DOHH2 (cell line): Measurements from ENCODE around the gene FAM25C.
"Not testable (repeated sequence)": the region's sequence is repeated elsewhere in the genome, so short reads cannot be mapped to it uniquely, and the experiment has no call there.

Experiments used
- H3F3A ChIP-seq: fragments of 200-600 bp; sonication (generic), shearing (Covaris generic); 2 replicates; pipeline ENCODE4 v1.6.0; 2016; ENCODE audit warnings: antibody characterized with exemption, mild to moderate bottlenecking; ENCODE audit not compliant: control insufficient read depth, insufficient read depth
- H3K27ac ChIP-seq: fragments of 200-600 bp; sonication (generic); 2 replicates; pipeline ENCODE4 v1.5.1; 2014; ENCODE audit warnings: low read depth, mild to moderate bottlenecking, low read length, moderate library complexity
- H3K27me3 ChIP-seq: fragments of 200-600 bp; sonication (generic); 2 replicates; pipeline ENCODE4 v1.6.1; 2014; ENCODE audit warnings: mild to moderate bottlenecking, low read length, mixed read lengths; ENCODE audit not compliant: control insufficient read depth
- H3K36me3 ChIP-seq: fragments of 200-600 bp; sonication (generic); 2 replicates; pipeline ENCODE4 v1.6.1; 2014; ENCODE audit warnings: mild to moderate bottlenecking, low read length, moderate library complexity, mixed read lengths; ENCODE audit not compliant: control insufficient read depth
- H3K4me1 ChIP-seq: fragments of 200-600 bp; sonication (generic); 2 replicates; pipeline ENCODE4 v1.6.1; 2014; ENCODE audit warnings: mild to moderate bottlenecking, low read length, mixed read lengths; ENCODE audit not compliant: control insufficient read depth
- H3K4me2 ChIP-seq: fragments of 200-600 bp; sonication (generic); 2 replicates; pipeline ENCODE4 v1.6.0; 2014; ENCODE audit warnings: mild to moderate bottlenecking, low read length, moderate library complexity
- H3K4me3 ChIP-seq: fragments of 200-600 bp; sonication (generic); 2 replicates; pipeline ENCODE4 v1.5.1; 2014; ENCODE audit warnings: mild to moderate bottlenecking, low read length, mixed read lengths
- H3K79me2 ChIP-seq: fragments of 200-600 bp; sonication (generic); 2 replicates; pipeline ENCODE4 v1.6.1; 2014; ENCODE audit warnings: mild to moderate bottlenecking, low read length, mixed read lengths; ENCODE audit not compliant: control insufficient read depth
- H3K9me2 ChIP-seq: fragments of 200-600 bp; sonication (generic); replicated peaks from 2 replicates; pipeline ENCODE4 v1.6.1; 2014; ENCODE audit warnings: mild to moderate bottlenecking, low read length, mixed read lengths; ENCODE audit not compliant: control insufficient read depth
- H3K9me3 ChIP-seq: fragments of 200-600 bp; sonication (generic); 2 replicates; pipeline ENCODE4 v1.6.1; 2014; ENCODE audit warnings: antibody characterized with exemption, low read length, mixed read lengths; ENCODE audit not compliant: control insufficient read depth, insufficient read depth
- H4K20me1 ChIP-seq: fragments of 200-600 bp; sonication (generic); 2 replicates; pipeline ENCODE4 v1.6.0; 2014; ENCODE audit warnings: low read depth, mild to moderate bottlenecking, antibody characterized with exemption, low read length, moderate library complexity; ENCODE audit not compliant: control insufficient read depth, insufficient read depth

The FAM25C gene

DNA sequence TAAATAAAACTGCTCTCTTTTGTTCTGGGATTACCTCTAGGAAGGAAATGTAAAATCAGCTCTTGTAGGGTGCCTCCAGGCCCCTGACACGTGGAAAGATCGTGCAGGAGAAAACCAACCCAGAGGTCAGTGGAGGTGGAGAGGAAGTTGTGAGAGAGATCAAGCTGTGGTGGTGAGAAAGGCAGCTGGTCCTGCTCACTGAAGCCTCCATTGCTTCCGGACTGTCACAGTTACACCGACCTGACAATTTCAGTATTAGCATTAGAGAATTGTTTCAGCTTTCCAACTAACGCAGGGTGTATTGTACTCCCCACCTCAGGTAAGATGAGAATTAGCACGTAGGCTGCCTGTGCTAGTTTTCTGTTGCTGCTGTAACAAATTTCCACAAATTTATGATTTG is 30.6 kb downstream of the FAM25C start:
- H4K20me1 ChIP-seq, H3K4me3 ChIP-seq, H3F3A ChIP-seq, H3K4me1 ChIP-seq, H3K79me2 ChIP-seq, H3K36me3 ChIP-seq, H3K4me2 ChIP-seq, H3K9me3 ChIP-seq, H3K27ac ChIP-seq, H3K9me2 ChIP-seq, H3K27me3 ChIP-seq: not testable (repeated sequence)

DNA sequence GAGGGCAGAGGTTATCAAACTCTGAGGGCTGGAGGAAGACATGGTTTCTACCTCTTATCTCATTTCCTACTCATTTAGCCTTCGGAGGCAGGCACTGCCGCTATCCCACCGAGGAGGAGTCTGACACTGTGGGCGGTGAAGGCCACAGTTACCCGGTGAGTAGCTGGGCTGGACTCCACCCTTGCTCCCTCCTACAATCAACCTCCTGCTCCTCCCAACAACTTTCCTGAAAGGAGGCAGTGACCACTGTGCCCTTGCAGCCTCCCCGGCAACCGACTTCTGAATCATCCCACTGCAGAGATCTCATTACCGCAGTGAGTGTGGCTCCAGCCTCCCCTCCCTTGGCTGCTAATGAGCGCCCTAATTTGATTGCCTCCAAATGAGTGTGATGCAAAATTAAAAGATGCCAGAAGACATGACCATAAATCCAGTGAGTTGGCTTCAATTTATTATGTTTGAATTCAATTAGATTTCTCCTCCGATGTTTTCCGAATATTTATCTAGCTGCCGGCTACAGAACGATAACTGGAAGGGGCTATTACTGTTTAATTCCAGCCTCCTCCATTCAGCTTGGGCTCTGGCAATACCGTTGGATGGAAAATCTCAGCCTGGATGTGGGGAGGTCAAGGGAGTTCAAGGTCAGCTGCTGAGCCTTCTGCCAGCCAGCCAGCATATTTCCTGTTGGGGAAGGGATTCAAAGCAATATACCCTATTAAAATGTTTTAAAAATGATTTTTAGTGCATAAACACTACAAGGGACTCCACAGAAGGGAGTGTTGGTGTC is 35.1 kb downstream of the FAM25C start:
- H3K79me2 ChIP-seq, H3K4me2 ChIP-seq, H3K27me3 ChIP-seq, H3K9me2 ChIP-seq, H4K20me1 ChIP-seq, H3F3A ChIP-seq, H3K4me3 ChIP-seq, H3K4me1 ChIP-seq, H3K36me3 ChIP-seq, H3K9me3 ChIP-seq, H3K27ac ChIP-seq: not testable (repeated sequence)

DNA sequence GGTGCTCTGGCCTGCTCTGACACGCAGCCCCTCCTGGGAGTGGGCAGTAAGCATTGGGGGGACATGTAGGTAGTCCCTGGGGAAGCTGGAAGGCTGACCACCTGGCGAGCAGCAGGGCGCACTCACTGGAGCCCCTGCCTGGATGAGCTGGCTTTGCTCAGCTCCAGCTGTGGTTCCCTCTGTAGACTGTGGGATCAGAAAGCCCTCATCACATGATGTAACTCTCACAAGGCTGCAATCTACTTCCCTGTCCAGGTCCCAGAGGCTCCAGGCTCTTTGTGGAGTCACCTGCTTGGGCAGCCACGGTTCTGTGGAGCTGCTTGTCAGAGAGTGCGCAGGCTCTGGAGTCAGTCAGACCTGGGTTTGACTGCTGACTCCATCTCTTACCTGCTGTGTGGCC is 36.8 kb downstream of the FAM25C start:
- H3K4me3 ChIP-seq, H3K79me2 ChIP-seq, H3K9me3 ChIP-seq, H3K9me2 ChIP-seq, H3K4me1 ChIP-seq, H3K27ac ChIP-seq, H3K27me3 ChIP-seq, H3K4me2 ChIP-seq, H3K36me3 ChIP-seq, H4K20me1 ChIP-seq, H3F3A ChIP-seq: not testable (repeated sequence)

DNA sequence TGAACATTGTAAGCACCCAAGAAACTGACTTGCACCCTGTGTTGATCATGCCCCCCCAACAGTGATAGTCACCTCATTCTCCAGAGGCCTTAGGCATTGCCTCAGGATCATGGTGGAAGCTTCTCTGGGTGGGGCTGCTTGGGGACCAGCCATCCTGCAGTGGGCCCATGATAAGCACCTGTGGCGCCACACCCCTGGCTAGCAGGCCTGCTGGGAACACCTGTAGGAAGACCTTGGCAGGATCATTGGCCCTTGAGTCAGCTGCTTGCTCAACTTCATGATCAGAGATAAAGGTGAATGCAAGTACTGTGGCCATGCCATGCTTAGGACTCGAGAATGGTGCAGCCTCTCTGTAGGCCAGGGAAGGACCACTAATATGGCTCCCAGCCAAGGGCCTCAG is 38.9 kb downstream of the FAM25C start:
- H3K4me3 ChIP-seq, H3K79me2 ChIP-seq, H3K4me1 ChIP-seq, H3K36me3 ChIP-seq, H3K4me2 ChIP-seq, H4K20me1 ChIP-seq, H3K9me2 ChIP-seq, H3F3A ChIP-seq, H3K27ac ChIP-seq, H3K27me3 ChIP-seq, H3K9me3 ChIP-seq: not testable (repeated sequence)

DNA sequence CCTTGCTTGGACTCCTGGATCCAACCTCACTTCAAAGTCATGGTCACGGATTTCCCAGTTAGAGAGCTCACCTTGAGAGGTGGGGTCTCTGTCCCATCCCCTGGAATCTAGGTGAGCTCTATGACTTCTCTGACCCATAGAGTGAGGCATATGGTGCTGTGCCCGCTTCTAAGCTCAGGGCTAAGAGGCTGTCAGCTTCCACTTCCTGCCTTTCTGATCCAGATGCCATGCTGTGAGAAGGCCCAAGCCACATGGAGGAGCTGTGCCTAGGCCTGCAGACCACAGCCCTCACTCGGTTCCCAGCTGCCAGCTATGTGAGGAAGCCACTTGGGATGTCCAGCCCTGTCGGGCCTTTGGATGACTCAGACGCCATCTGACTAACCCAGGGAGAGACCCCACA is 39.9 kb downstream of the FAM25C start:
- H3K9me2 ChIP-seq, H3K9me3 ChIP-seq, H3K4me1 ChIP-seq, H3K79me2 ChIP-seq, H4K20me1 ChIP-seq, H3K27ac ChIP-seq, H3K4me3 ChIP-seq, H3K27me3 ChIP-seq, H3K36me3 ChIP-seq, H3K4me2 ChIP-seq, H3F3A ChIP-seq: not testable (repeated sequence)

DNA sequence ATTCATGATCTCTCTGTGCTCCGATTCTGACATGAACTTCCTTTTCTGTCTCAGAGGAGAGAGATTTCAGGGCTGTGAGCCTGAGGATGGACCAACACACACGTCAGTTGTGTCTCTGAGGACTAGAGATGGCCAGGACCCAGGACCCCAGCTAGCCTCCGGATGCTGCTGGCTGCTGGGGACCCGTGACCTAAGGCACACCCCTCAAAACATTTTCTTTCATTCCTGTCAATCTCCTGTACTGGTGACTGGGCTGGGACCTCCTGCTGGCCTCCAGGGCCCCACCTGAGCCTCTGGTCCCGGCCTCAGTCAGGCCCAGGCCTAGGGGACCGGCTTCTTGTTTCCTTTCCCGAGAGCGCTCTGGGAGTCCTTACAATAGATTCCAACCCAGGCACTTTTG is 42.4 kb downstream of the FAM25C start:
- H3K4me1 ChIP-seq, H3K27me3 ChIP-seq, H4K20me1 ChIP-seq, H3K4me3 ChIP-seq, H3K9me3 ChIP-seq, H3K9me2 ChIP-seq, H3F3A ChIP-seq, H3K4me2 ChIP-seq, H3K27ac ChIP-seq, H3K79me2 ChIP-seq, H3K36me3 ChIP-seq: not testable (repeated sequence)

DNA sequence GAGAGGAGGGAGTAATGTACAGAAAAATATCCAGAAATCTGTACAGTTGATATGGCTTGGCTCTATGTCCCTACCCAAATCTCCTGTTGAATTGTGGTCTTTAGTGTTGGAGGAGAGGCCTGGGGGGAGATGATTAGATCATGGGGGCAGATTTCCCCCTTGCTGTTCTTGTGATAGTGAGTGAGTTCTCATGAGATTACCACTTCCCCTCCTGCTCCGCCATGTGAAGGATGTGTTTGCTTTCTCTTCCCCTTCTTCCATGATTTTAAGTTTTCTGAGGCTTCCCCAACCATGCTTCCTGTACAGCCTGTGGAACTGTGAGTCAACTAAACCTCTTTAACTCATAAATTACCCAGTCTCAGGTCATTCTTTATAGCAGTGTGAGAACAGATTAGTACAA is 52.2 kb downstream of the FAM25C start:
- H3K27me3 ChIP-seq, H3K79me2 ChIP-seq, H3K9me3 ChIP-seq, H3K4me2 ChIP-seq, H3K9me2 ChIP-seq, H4K20me1 ChIP-seq, H3K4me1 ChIP-seq, H3K36me3 ChIP-seq, H3F3A ChIP-seq, H3K4me3 ChIP-seq, H3K27ac ChIP-seq: not testable (repeated sequence)
